ENCODE measurements around the gene SEMA3F. TPM values are rescaled to one million over a fixed set of nuclear protein-coding genes. Genes with fewer than 3 reads are reported as not detected.
A peak's percentile ranks its signal among the peaks of the same experiment; 100 is the strongest.

SEMA3F gene
- total and polyA plus RNA-seq, 10 of the 15 experiments (the other 5 are each of a cell fraction or from before 2014, with no cell fraction given) = 0.08 to 0.28 (median 0.12) TPM; not detected in 6

DNA sequence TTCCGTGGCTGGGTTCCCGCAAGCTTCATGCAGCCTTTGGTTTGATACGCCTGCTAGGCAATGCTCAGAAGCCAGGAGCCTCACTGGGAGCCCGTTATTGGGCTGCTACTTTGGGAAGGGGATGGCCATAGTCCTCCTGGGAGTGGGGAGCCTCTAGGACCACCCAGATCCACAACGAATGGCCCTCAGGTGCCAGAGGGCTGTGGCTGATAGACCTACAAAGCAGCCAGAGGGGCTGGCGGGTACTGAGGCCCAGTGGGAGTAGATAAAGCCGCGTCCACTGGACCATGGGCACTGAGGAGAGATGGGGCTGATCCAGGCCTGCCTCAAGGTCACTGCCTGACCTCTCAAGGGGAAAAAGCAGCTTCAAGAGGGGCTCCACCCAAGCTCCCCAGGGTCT, 37.0 kb downstream of the SEMA3F start (continued):
- TF ChIP-seq IRF3 (IDR thresholded peaks at IDR 0.05) (no peak), RFX5 (IDR thresholded peaks at IDR 0.05; ENCODE audit: low read depth, low read length) (no peak)
- TF ChIP-seq, protein P1, sequence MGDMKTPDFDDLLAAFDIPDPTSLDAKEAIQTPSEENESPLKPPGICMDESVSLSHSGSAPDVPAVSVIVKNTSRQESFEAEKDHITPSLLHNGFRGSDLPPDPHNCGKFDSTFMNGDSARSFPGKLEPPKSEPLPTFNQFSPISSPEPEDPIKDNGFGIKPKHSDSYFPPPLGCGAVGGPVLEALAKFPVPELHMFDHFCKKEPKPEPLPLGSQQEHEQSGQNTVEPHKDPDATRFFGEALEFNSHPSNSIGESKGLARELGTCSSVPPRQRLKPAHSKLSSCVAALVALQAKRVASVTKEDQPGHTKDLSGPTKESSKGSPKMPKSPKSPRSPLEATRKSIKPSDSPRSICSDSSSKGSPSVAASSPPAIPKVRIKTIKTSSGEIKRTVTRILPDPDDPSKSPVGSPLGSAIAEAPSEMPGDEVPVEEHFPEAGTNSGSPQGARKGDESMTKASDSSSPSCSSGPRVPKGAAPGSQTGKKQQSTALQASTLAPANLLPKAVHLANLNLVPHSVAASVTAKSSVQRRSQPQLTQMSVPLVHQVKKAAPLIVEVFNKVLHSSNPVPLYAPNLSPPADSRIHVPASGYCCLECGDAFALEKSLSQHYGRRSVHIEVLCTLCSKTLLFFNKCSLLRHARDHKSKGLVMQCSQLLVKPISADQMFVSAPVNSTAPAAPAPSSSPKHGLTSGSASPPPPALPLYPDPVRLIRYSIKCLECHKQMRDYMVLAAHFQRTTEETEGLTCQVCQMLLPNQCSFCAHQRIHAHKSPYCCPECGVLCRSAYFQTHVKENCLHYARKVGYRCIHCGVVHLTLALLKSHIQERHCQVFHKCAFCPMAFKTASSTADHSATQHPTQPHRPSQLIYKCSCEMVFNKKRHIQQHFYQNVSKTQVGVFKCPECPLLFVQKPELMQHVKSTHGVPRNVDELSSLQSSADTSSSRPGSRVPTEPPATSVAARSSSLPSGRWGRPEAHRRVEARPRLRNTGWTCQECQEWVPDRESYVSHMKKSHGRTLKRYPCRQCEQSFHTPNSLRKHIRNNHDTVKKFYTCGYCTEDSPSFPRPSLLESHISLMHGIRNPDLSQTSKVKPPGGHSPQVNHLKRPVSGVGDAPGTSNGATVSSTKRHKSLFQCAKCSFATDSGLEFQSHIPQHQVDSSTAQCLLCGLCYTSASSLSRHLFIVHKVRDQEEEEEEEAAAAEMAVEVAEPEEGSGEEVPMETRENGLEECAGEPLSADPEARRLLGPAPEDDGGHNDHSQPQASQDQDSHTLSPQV (IDR thresholded peaks at IDR 0.05) = no peak

- Histone ChIP-seq H3K4me3 (no peak overlapping the region), H3K27ac (ENCODE audit: control insufficient read depth, insufficient read depth) (no peak overlapping the region), H3K9ac (ENCODE audit: control insufficient read depth, insufficient read depth, low read length) (no peak overlapping the region), H3K36me3 (ENCODE audit: control insufficient read depth in 2 of 2, insufficient read depth in 2 of 2, low read length in 1 of 2) (no peaks in the 10 kb centered on the region), H2AFZ (ENCODE audit: control insufficient read depth, low read depth, low read length) (no peak overlapping the region), H3K79me2 (ENCODE audit: control insufficient read depth, insufficient read depth, low read length) (no peaks in the 10 kb centered on the region), H3K9me3 (replicated peaks; ENCODE audit: control insufficient read depth, insufficient read depth, low read length) (no peaks in the 10 kb centered on the region), H4K20me1 (ENCODE audit: control insufficient read depth, insufficient read depth) (no peaks in the 10 kb centered on the region), H3K27me3 (replicated peaks in 1 of 2; ENCODE audit: control insufficient read depth in 2 of 2, insufficient read depth in 2 of 2, low read length in 1 of 2) (no peaks in the 10 kb centered on the region; a peak in 2 of 4 replicates), H3K4me1 (ENCODE audit: control insufficient read depth, insufficient read depth, low read length) (no peaks in the 10 kb centered on the region), H3K4me2 (ENCODE audit: control insufficient read depth, insufficient read depth) (no peak overlapping the region)
- ChIA-PET CTCF (interaction anchor here (0.7 to 6.9 kb wide), 15 partner anchors 13 to 86 kb away, joined by 3 to 110 read pairs (median 4); partner anchors contain the start of genes GNAI2 and LSMEM2), SMC1A (ENCODE audit: uncharacterized antibody, unreplicated experiment) (interaction anchor here (1.0 to 2.9 kb wide), 4 partner anchors 19 to 79 kb away, joined by 3 to 24 read pairs (median 4); no protein-coding TSS in a partner anchor), POLR2A (no interaction called here), RAD21 (ENCODE audit: unreplicated experiment) (interaction anchor here (1.0 to 5.6 kb wide), 3 partner anchors 33 to 72 kb away, joined by 3 to 72 read pairs (median 5); no protein-coding TSS in a partner anchor)
- ATAC-seq (peak; percentile 79), FAIRE-seq (peak; percentile 86), DNase-seq (ENCODE audit: low read depth, low spot score) (peak; percentile 16)
- in situ Hi-C loops (cut with MboI) = loop anchor here (5.0 kb wide), 1 partner anchor 35 kb away; no protein-coding TSS in a partner anchor
- intact Hi-C loops (cut with micrococcal nuclease; ENCODE audit: unreplicated experiment) = loop anchor here (1.0 kb wide), 2 partner anchors 34 to 81 kb away; no protein-coding TSS in a partner anchor
- 25% methylated on average over 21 of the region's 21 CpGs for WGBS (ENCODE audit: insufficient coverage, insufficient replicate concordance, low lambda C conversion rate, missing lambda C conversion rate)
- no TSS peak for BruUV-seq (replicated peaks)
- TF ChIP-seq SPI1 (IDR thresholded peaks at IDR 0.05; ENCODE audit: borderline replicate concordance, insufficient read depth, low read depth, low read length) = no peak
- TF ChIP-seq CBX3 (IDR thresholded peaks at IDR 0.05; ENCODE audit: borderline replicate concordance, low read depth) = no peak
- no peak for TF ChIP-seq IRF4 (IDR thresholded peaks at IDR 0.05; ENCODE audit: low read depth, low read length)
- no peak for TF ChIP-seq RFX5 (IDR thresholded peaks at IDR 0.05; ENCODE audit: low read depth, low read length)
- no peak for TF ChIP-seq PAX8 (IDR thresholded peaks at IDR 0.05)
- TF ChIP-seq MLLT1 (IDR thresholded peaks at IDR 0.05) = no peak
- TF ChIP-seq RAD21 (IDR thresholded peaks at IDR 0.05; ENCODE audit: insufficient read depth, low read depth, low read length) = peak; percentile 94
- no peak for TF ChIP-seq RAD51 (IDR thresholded peaks at IDR 0.05)
- no peak for TF ChIP-seq FOXK2 (IDR thresholded peaks at IDR 0.05)
- no peak for TF ChIP-seq ATF7 (IDR thresholded peaks at IDR 0.05; ENCODE audit: low read depth)
- no peak for TF ChIP-seq TCF12 (IDR thresholded peaks at IDR 0.05; ENCODE audit: low read depth, low read length)
- TF ChIP-seq, protein P2, sequence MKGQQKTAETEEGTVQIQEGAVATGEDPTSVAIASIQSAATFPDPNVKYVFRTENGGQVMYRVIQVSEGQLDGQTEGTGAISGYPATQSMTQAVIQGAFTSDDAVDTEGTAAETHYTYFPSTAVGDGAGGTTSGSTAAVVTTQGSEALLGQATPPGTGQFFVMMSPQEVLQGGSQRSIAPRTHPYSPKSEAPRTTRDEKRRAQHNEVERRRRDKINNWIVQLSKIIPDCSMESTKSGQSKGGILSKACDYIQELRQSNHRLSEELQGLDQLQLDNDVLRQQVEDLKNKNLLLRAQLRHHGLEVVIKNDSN (IDR thresholded peaks at IDR 0.05; ENCODE audit: borderline replicate concordance, extremely low read length, insufficient read depth, low read depth, low read length) = no peak
Measured at GRCh38 chr3:50192689-50193141, 37.6 kb downstream of the SEMA3F start.
